Common myeloid progenitor, CD34-positive (primary cell): ENCODE data around the gene PSMF1.

Experiments
- CTCF ChIA-PET: fragments of 350-600 bp; sonication (Branson Sonifier 250); formaldehyde crosslinking; loops from one replicate; lab custom pipeline; 2021; ENCODE audit warnings: antibody characterized with exemption; lab: Charles Lee
- POLR2A ChIA-PET: fragments of 350-600 bp; sonication (Branson Sonifier 250); formaldehyde crosslinking; loops from one replicate; lab custom pipeline; 2021; ENCODE audit warnings: antibody characterized with exemption; lab: Charles Lee
- DNase-seq, 3 donors: peaks; one replicate each; pipeline versions ENCODE4 v3.0.0 to v3.0.0-alpha.2; 2013
- H3K27ac ChIP-seq, 2 experiments: 1 replicate in 1 of 2; 2 replicates in 1 of 2; pipeline ENCODE4 v1.7.0; 2013; ENCODE audit warnings: inconsistent platforms in 2 of 2, low read length in 2 of 2, mild to moderate bottlenecking in 2 of 2, low read depth in 1 of 2, moderate library complexity in 1 of 2; ENCODE audit not compliant: severe bottlenecking in 2 of 2, insufficient read depth in 1 of 2, poor library complexity in 1 of 2
- H3K27me3 ChIP-seq, 5 experiments: replicated peaks in 2 of 5; 1 replicate in 3 of 5; 2 replicates in 2 of 5; pipeline versions ENCODE4 v1.6.1 to v1.7.0; 2013; ENCODE audit warnings: low read length in 4 of 5, mild to moderate bottlenecking in 2 of 5, moderate library complexity in 2 of 5, inconsistent platforms in 1 of 5; ENCODE audit not compliant: insufficient read depth in 5 of 5, control insufficient read depth in 4 of 5
- H3K36me3 ChIP-seq, 4 experiments: 1 replicate in 2 of 4; 2 replicates in 2 of 4; pipeline versions ENCODE4 v1.6.1 to v1.7.0; 2013; ENCODE audit warnings: low read length in 3 of 4, control low read depth in 1 of 4, mild to moderate bottlenecking in 1 of 4; ENCODE audit not compliant: control insufficient read depth in 4 of 4, insufficient read depth in 4 of 4
- H3K4me1 ChIP-seq, 4 experiments: 1 replicate in 3 of 4; 2 replicates in 1 of 4; pipeline versions ENCODE4 v1.6.1 to v1.7.1; 2013; ENCODE audit warnings: low read length in 3 of 4, mild to moderate bottlenecking in 3 of 4, control low read depth in 1 of 4, inconsistent platforms in 1 of 4, moderate library complexity in 1 of 4; ENCODE audit not compliant: control insufficient read depth in 4 of 4, insufficient read depth in 4 of 4; ENCODE audit errors: control extremely low read depth in 1 of 4
- H3K4me3 ChIP-seq, 7 experiments: 1 replicate in 4 of 7; 2 replicates in 3 of 7; pipeline versions ENCODE4 v1.5.1 to v1.7.0; 2013; ENCODE audit warnings: mild to moderate bottlenecking in 7 of 7, low read length in 6 of 7, moderate library complexity in 6 of 7, inconsistent platforms in 2 of 7, low read depth in 2 of 7, control low read depth in 1 of 7; ENCODE audit not compliant: insufficient read depth in 4 of 7, control insufficient read depth in 1 of 7; ENCODE audit errors: extremely low read depth in 1 of 7
- H3K9me3 ChIP-seq, 5 experiments: 1 replicate in 4 of 5; 2 replicates in 1 of 5; pipeline versions ENCODE4 v1.6.1 to v1.7.1; 2013; ENCODE audit warnings: low read length in 4 of 5, mild to moderate bottlenecking in 2 of 5, inconsistent platforms in 1 of 5, low read depth in 1 of 5, moderate library complexity in 1 of 5; ENCODE audit not compliant: control insufficient read depth in 4 of 5, insufficient read depth in 2 of 5; ENCODE audit errors: control extremely low read depth in 1 of 5
- WGBS: methylation state at CpG from one replicate; pipeline ENCODE4 v1.1.5; 2013; ENCODE audit not compliant: insufficient coverage; 5-methylcytosine and 5-hydroxymethylcytosine counted together

The PSMF1 gene

DNA sequence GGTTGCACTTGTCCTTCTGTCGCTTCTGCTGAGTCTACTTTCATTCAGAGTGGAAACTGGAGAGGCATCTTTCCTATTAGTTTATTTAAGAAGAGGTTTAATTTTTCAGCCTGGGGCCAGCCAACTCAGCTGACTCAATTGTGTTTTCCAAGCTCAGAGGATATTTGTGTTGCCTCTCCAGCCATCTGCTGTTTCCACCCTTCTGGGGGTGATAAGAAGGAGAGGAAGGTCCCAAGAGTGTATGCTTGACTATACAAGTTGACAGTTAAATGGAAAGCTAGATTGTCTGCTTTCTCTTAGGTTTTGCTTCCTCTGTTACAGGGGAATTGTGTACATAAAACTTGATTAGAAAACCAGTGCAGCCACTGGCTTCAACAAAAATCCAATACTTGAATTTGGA is 3.0 kb downstream of the PSMF1 start:
- Histone ChIP-seq H3K27me3 (no peaks in the 10 kb centered on the region), H3K36me3 (peaks cover 14 to 40% (median 20%) of the 10 kb centered on the region in 4 experiments), H3K4me1 (peaks cover 9 to 53% (median 46%) of the 10 kb centered on the region in 4 experiments), H3K9me3 (no peaks in the 10 kb centered on the region), H3K4me3 (no peak overlapping the region), H3K27ac (peak overlapping the region in 1 of 2 experiments; percentile 17)
- POLR2A ChIA-PET, result no interaction called here
- DNase-seq, result peak in 2 of 3 donors; percentile 26 to 44
- no CpG with 5 or more reads among the region's 1 CpG for WGBS
- CTCF ChIA-PET, result interaction anchor here (1.0 kb wide), 1 partner anchor 13 kb away, joined by 3 read pairs; no protein-coding TSS in a partner anchor

- ChIA-PET CTCF (no interaction called here), POLR2A (no interaction called here)
- no peaks in the 10 kb centered on the region for H3K9me3 ChIP-seq
- 33% methylated on average over 6 of the region's 12 CpGs for WGBS
- DNase-seq, result peak; percentile 21 to 52 (median 49)
- peak overlapping the region in 1 of 2 experiments; percentile 23 for H3K27ac ChIP-seq
- H3K4me3 ChIP-seq, result peak overlapping the region in 1 of 7 experiments; percentile 43
- peaks cover 24 to 52% (median 30%) of the 10 kb centered on the region in 4 experiments for H3K36me3 ChIP-seq
- peaks cover 9 to 51% (median 46%) of the 10 kb centered on the region in 4 experiments for H3K4me1 ChIP-seq
- no peaks in the 10 kb centered on the region for H3K27me3 ChIP-seq
Observed at GRCh38 chr20:1122388-1123315, 4.2 kb downstream of the PSMF1 start.

GRCh38 chr20:1123666-1124065 is 5.3 kb downstream of the PSMF1 start:
- no peak overlapping the region for H3K4me3 ChIP-seq
- WGBS, result 100% methylated on average over 1 of the region's 3 CpGs
- no peaks in the 10 kb centered on the region for H3K9me3 ChIP-seq
- H3K36me3 ChIP-seq, result peaks cover 29 to 60% (median 37%) of the 10 kb centered on the region in 4 experiments
- DNase-seq, result no peak
- H3K27me3 ChIP-seq, result no peaks in the 10 kb centered on the region
- H3K27ac ChIP-seq, result no peak overlapping the region
- ChIA-PET POLR2A (no interaction called here), CTCF (interaction anchor here (1.5 kb wide), 1 partner anchor 89 kb away, joined by 3 read pairs; no protein-coding TSS in a partner anchor)
- H3K4me1 ChIP-seq, result peaks cover 6 to 46% (median 40%) of the 10 kb centered on the region in 4 experiments

DNA sequence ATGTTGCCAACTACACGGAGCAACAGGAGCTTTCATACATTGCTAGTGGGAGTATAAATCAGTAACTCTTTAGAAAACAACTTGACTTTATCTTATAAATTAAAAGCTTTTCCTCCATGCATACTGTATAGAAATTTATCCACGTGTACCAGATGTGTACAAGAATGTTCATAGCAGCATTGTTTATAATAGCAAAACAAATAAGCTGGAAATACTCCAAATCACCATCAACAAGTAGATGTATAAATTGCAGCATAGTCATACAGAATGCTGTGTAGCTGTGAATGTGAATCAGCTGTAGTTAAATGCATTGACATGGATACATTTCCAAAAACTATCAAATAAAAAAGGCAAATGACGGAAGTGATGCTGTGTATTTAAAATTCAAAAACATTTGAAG is 6.0 kb downstream of the PSMF1 start:
- ChIA-PET CTCF (interaction anchor here (1.5 to 2.0 kb wide), 2 partner anchors 16 to 89 kb away, joined by 3 to 11 read pairs; no protein-coding TSS in a partner anchor), POLR2A (interaction anchor here (0.5 kb wide), 1 partner anchor 120 kb away, joined by 4 read pairs; no protein-coding TSS in a partner anchor)
- Histone ChIP-seq H3K4me3 (no peak overlapping the region), H3K4me1 (peaks cover 6 to 39% (median 34%) of the 10 kb centered on the region in 4 experiments), H3K36me3 (peaks cover 29 to 64% (median 39%) of the 10 kb centered on the region in 4 experiments), H3K27me3 (no peaks in the 10 kb centered on the region), H3K9me3 (no peaks in the 10 kb centered on the region), H3K27ac (no peak overlapping the region)
- WGBS, result no CpG with 5 or more reads among the region's 3 CpGs
- DNase-seq, result no peak

GRCh38 chr20:1125277-1125676 is 6.9 kb downstream of the PSMF1 start:
- Histone ChIP-seq H3K9me3 (no peaks in the 10 kb centered on the region), H3K27ac (peak overlapping the region in 1 of 2 experiments; percentile 45), H3K4me1 (peaks cover 6 to 30% (median 26%) of the 10 kb centered on the region in 4 experiments), H3K27me3 (no peaks in the 10 kb centered on the region), H3K36me3 (peaks cover 27 to 66% (median 43%) of the 10 kb centered on the region in 4 experiments), H3K4me3 (no peak overlapping the region)
- ChIA-PET CTCF (interaction anchor here (1.5 to 2.0 kb wide), 2 partner anchors 17 to 88 kb away, joined by 3 to 11 read pairs; no protein-coding TSS in a partner anchor), POLR2A (no interaction called here)
- DNase-seq, result no peak
- WGBS, result 97% methylated on average over 4 of the region's 7 CpGs

DNA sequence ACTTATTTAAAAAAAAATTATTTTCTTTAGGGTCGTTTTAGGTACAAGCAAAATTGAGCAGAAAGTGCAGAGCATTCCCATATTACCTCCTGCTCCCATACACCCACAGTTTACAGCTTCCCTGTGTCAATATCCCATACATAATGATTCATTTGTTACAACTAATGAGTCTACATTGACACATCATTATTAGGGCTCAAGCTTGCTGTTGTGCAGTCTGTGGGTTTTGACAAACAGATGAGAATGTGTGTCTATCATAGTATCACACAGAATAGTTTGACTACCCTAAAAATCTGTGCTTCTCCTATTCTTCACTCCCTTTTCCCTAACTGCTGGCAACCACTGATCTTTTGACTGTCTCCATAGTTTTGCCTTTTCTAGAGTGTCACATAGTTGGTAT is 9.4 kb downstream of the PSMF1 start:
- H3K27me3 ChIP-seq, result no peaks in the 10 kb centered on the region
- POLR2A ChIA-PET, result no interaction called here
- no peak for DNase-seq
- CTCF ChIA-PET, result no interaction called here
- peaks cover 22 to 76% (median 55%) of the 10 kb centered on the region in 4 experiments for H3K36me3 ChIP-seq
- H3K4me3 ChIP-seq, result no peak overlapping the region
- H3K9me3 ChIP-seq, result peaks cover 0 to 4% (median 0%) of the 10 kb centered on the region in 5 experiments
- H3K27ac ChIP-seq, result no peak overlapping the region
- peaks cover 0 to 20% (median 8%) of the 10 kb centered on the region in 4 experiments for H3K4me1 ChIP-seq
- WGBS, result 88% methylated on average over 1 of the region's 1 CpG
